Bronchial epithelial cell (primary cell): Measurements from ENCODE around the gene ANO6. TPM values are rescaled to one million over a fixed set of nuclear protein-coding genes. Genes with fewer than 3 reads are reported as not detected.
A peak's percentile ranks its signal among the peaks of the same experiment; 100 is the strongest.

Experiments used
- DNase-seq: peaks from one replicate; pipeline ENCODE4 v3.0.0-alpha.2; 2010; ENCODE audit warnings: low read depth
- FAIRE-seq: peaks from 2 replicates; lab custom pipeline; 2011; peaks lifted over from hg19 to GRCh38; lab: Jason Lieb, UNC
- H3K27me3 ChIP-seq: 2 replicates; pipeline ENCODE4 v1.5.1; 2011; ENCODE audit warnings: low read length; ENCODE audit not compliant: control insufficient read depth, insufficient read depth
- H3K36me3 ChIP-seq: 2 replicates; pipeline ENCODE4 v1.5.1; 2011; ENCODE audit warnings: low read length; ENCODE audit not compliant: control insufficient read depth, insufficient read depth
- H3K4me3 ChIP-seq: 2 replicates; pipeline ENCODE4 v1.5.1; 2011; ENCODE audit warnings: mild to moderate bottlenecking, low read depth, low read length, control low read depth
- total RNA-seq: library from RNA; depleted of rRNA; stranded (reverse); fragments of >200 nt; gene quantifications from 2 replicates; pipeline ENCODE4 v1.2.1, GENCODE V29; 2014
- TF ChIP-seq, protein P1 (sequence below): IDR thresholded peaks from 2 replicates; pipeline ENCODE4 v1.5.1; 2011; ENCODE audit warnings: mild to moderate bottlenecking, moderate library complexity, low read length, control low read depth, inconsistent platforms; ENCODE audit not compliant: insufficient read depth, severe bottlenecking

ANO6 gene
- total RNA-seq, 1 donor from 2014 or later = 23.2 TPM

GRCh38 chr12:45408729-45409114, 192.8 kb downstream of the ANO6 start:
- Histone ChIP-seq H3K36me3 (peaks cover 9% of the 10 kb centered on the region), H3K27me3 (no peaks in the 10 kb centered on the region), H3K4me3 (no peak overlapping the region)
- TF ChIP-seq, protein P1, sequence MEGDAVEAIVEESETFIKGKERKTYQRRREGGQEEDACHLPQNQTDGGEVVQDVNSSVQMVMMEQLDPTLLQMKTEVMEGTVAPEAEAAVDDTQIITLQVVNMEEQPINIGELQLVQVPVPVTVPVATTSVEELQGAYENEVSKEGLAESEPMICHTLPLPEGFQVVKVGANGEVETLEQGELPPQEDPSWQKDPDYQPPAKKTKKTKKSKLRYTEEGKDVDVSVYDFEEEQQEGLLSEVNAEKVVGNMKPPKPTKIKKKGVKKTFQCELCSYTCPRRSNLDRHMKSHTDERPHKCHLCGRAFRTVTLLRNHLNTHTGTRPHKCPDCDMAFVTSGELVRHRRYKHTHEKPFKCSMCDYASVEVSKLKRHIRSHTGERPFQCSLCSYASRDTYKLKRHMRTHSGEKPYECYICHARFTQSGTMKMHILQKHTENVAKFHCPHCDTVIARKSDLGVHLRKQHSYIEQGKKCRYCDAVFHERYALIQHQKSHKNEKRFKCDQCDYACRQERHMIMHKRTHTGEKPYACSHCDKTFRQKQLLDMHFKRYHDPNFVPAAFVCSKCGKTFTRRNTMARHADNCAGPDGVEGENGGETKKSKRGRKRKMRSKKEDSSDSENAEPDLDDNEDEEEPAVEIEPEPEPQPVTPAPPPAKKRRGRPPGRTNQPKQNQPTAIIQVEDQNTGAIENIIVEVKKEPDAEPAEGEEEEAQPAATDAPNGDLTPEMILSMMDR = no peak
- DNase-seq = no peak
- peak; percentile 58 for FAIRE-seq

GRCh38 chr12:45409966-45410365, 194.1 kb downstream of the ANO6 start:
- H3K27me3 ChIP-seq = no peaks in the 10 kb centered on the region
- no peak overlapping the region for H3K4me3 ChIP-seq
- FAIRE-seq = no peak
- TF ChIP-seq, protein P1 = no peak
- H3K36me3 ChIP-seq = peaks cover 8% of the 10 kb centered on the region
- DNase-seq = peak; percentile 9

DNA sequence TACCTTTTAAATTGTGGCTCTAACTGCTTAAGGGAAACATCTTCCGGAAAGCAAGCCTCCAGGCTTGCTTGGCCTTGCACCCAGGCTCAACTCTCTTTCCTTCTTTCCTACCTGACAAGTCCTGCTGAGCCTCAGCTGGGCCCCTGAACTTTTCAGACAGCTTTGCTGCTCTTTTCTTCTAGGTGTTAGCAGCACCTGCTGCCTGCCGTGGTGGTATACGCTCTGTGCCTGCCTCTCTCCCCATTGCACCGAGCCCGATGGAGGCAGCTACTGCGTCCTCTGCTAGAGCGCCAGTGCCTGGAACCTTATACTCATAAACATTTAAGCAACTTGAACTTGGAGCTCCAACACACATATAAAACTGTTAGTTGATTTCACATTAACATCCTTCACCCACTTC, 195.7 kb downstream of the ANO6 start:
- TF ChIP-seq, protein P1 = no peak
- FAIRE-seq (no peak), DNase-seq (no peak)
- peaks cover 8% of the 10 kb centered on the region for H3K36me3 ChIP-seq
- H3K27me3 ChIP-seq = no peaks in the 10 kb centered on the region
- no peak overlapping the region for H3K4me3 ChIP-seq

DNA sequence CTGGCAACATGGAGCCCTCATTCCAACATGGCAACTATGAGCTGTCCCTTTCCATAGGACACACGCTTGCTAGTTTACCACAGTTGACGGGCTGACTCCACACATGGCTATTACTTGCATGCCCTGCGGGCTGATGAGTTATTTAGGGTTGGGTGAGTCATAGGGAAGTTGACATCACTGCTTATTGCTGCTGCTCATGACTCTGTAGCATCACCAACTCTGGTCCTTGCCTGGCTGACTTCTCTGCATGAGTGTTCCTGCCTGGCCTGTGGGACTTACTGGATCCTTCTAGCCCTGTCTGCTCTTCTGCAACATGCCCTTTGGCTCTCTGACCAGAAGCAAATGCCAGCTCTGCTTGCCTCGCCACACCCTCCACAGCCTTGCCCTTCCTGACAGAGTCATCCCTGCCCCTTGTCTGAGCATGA, 199.5 kb downstream of the ANO6 start:
- no peaks in the 10 kb centered on the region for H3K27me3 ChIP-seq
- DNase-seq = peak; percentile 99
- TF ChIP-seq, protein P1 = no peak
- peaks cover 2% of the 10 kb centered on the region for H3K36me3 ChIP-seq
- no peak overlapping the region for H3K4me3 ChIP-seq
- peak; percentile 62 for FAIRE-seq

DNA sequence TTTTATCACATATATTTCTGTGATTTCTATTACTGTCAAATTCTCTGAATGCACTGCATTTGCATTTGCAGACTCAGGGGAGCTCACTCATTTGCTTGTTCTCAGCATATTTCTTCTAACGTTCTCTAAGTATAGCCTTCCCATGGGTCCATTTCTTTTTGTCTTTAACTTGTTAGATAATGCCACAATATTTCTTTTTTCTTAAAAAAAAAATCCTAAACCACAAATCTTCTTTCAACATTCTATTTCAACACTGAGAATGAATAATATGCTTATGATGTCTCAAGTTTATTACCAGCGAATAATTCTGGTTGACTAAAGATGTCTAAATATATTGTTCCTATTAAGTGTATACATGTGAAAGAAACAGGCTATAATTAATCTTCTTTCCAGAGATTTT, 200.2 kb downstream of the ANO6 start:
- Histone ChIP-seq H3K36me3 (peaks cover 4% of the 10 kb centered on the region), H3K4me3 (no peak overlapping the region), H3K27me3 (no peaks in the 10 kb centered on the region)
- TF ChIP-seq, protein P1 = no peak
- no peak for FAIRE-seq
- no peak for DNase-seq

GRCh38 chr12:45418520-45418919, 202.6 kb downstream of the ANO6 start:
- DNase-seq (no peak), FAIRE-seq (no peak)
- H3K36me3 ChIP-seq = peaks cover 5% of the 10 kb centered on the region
- TF ChIP-seq, protein P1 = no peak
- no peaks in the 10 kb centered on the region for H3K27me3 ChIP-seq
- no peak overlapping the region for H3K4me3 ChIP-seq
